ENCODE measurements around the gene PLEKHA8. TPM values are rescaled to one million over a fixed set of nuclear protein-coding genes. Genes with fewer than 3 reads are reported as not detected.

The PLEKHA8 gene
- total and polyA plus RNA-seq, 8 donors, result 9.8 to 19.2 (median 17.5) TPM

DNA sequence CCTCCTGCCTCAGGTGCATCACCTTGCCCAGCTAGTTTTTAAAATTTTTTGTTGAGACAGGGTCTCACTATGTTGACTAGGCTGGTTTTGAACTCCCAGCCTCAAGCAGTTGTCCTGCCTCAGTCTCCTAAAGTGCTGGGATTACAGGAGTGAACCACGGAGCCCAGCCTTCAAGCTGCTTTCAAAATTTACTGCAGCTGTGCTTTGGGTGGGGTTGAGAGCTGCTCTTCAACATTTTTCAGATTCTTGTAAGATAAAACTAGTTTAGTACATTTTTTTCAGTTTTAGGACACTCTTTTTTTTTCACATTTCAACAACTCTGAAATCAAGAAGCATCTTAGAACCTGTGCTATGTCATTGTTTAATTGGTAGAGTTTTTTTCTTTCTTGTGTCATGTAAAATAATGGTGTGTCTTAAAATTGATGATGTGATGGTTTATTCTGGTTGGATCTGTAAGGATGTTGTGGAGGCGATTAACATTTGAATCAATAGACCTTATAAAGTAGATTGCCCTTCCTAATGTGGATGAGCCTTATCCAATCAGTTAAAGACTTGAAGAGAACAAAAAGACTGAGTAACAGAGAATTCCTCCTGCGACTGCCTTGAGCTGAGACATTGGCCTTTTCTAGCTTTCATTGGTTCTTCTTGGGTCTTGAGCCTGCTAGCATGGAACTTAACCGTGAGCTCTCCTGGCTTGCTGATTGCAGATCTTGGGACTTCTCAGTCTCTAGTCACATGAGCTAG lies 13.5 kb downstream of the PLEKHA8 start:
- Histone ChIP-seq H3K4me1 (no peaks in the 10 kb centered on the region), H3K9me3 (no peaks in the 10 kb centered on the region), H3K27ac (no peak overlapping the region), H3K27me3 (no peaks in the 10 kb centered on the region), H3K36me3 (peaks cover 0 to 10% of the 10 kb centered on the region in 2 donors), H3K4me3 (no peak overlapping the region)
- TF ChIP-seq CTCF (IDR thresholded peaks at IDR 0.05), result no peak
- ATAC-seq, result no peak
- intact Hi-C loops (cut with DNase I), result no loop called here
- no peak for DNase-seq

GRCh38 chr7:30046127-30046770 lies 18.0 kb downstream of the PLEKHA8 start:
- no peak for TF ChIP-seq CTCF (IDR thresholded peaks at IDR 0.05)
- Histone ChIP-seq H3K9me3 (no peaks in the 10 kb centered on the region), H3K27ac (no peak overlapping the region), H3K27me3 (no peaks in the 10 kb centered on the region), H3K4me1 (no peaks in the 10 kb centered on the region), H3K36me3 (peaks cover 0 to 18% of the 10 kb centered on the region in 2 donors), H3K4me3 (no peak overlapping the region)
- no peak for DNase-seq
- no peak for ATAC-seq
- intact Hi-C loops (cut with DNase I), result no loop called here

GRCh38 chr7:30047124-30047523 lies 18.9 kb downstream of the PLEKHA8 start:
- intact Hi-C loops (cut with DNase I), result no loop called here
- H3K36me3 ChIP-seq, result peaks cover 0 to 21% of the 10 kb centered on the region in 2 donors
- no peaks in the 10 kb centered on the region for H3K9me3 ChIP-seq
- H3K4me3 ChIP-seq, result no peak overlapping the region
- no peaks in the 10 kb centered on the region for H3K4me1 ChIP-seq
- DNase-seq, result no peak
- TF ChIP-seq CTCF (IDR thresholded peaks at IDR 0.05), result no peak
- no peaks in the 10 kb centered on the region for H3K27me3 ChIP-seq
- ATAC-seq, result no peak
- H3K27ac ChIP-seq, result no peak overlapping the region

- intact Hi-C loops (cut with DNase I), result no loop called here
- H3K4me3 ChIP-seq, result no peak overlapping the region
- no peaks in the 10 kb centered on the region for H3K9me3 ChIP-seq
- H3K36me3 ChIP-seq, result peaks cover 0 to 24% of the 10 kb centered on the region in 2 donors
- H3K4me1 ChIP-seq, result no peaks in the 10 kb centered on the region
- no peak overlapping the region for H3K27ac ChIP-seq
- H3K27me3 ChIP-seq, result no peaks in the 10 kb centered on the region
- ATAC-seq, result no peak
- TF ChIP-seq CTCF (IDR thresholded peaks at IDR 0.05), result no peak
- no peak for DNase-seq
Observed at GRCh38 chr7:30048582-30048981, 20.4 kb downstream of the PLEKHA8 start.

DNA sequence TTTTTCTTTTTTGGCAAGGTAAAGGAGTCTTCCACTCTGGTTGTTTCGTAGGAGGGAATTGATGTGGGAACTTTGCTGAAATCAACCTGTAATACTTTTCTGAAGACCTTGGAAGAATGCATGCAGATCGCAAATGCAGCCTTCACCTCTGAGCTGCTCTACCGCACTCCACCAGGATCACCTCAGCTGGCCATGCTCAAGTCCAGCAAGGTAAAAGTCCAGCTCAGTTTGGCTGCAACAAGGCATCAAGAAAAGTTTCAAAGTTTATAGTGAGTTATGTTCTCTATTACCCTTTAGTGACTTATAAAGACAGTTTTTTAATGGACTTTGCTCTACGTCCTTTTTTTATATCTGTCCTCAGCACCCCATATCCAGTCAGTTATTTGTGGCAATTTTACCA lies 21.0 kb downstream of the PLEKHA8 start:
- Histone ChIP-seq H3K27ac (no peak overlapping the region), H3K4me3 (no peak overlapping the region), H3K4me1 (no peaks in the 10 kb centered on the region), H3K27me3 (no peaks in the 10 kb centered on the region), H3K9me3 (no peaks in the 10 kb centered on the region), H3K36me3 (peaks cover 0 to 24% of the 10 kb centered on the region in 2 donors)
- ATAC-seq (no peak), DNase-seq (no peak)
- intact Hi-C loops (cut with DNase I), result no loop called here
- no peak for TF ChIP-seq CTCF (IDR thresholded peaks at IDR 0.05)

Data from left lung (tissue), 10 donors.